Effector CD4-positive, alpha-beta T cell (primary cell): ENCODE data around the gene TNFRSF6B.
"Not testable (repeated sequence)": the region's sequence is repeated elsewhere in the genome, so short reads cannot be mapped to it uniquely, and the experiment has no call there.

Experiments
- DNase-seq: peaks from one replicate; pipeline ENCODE4 v3.0.0-alpha.2; 2020

TNFRSF6B gene

DNA sequence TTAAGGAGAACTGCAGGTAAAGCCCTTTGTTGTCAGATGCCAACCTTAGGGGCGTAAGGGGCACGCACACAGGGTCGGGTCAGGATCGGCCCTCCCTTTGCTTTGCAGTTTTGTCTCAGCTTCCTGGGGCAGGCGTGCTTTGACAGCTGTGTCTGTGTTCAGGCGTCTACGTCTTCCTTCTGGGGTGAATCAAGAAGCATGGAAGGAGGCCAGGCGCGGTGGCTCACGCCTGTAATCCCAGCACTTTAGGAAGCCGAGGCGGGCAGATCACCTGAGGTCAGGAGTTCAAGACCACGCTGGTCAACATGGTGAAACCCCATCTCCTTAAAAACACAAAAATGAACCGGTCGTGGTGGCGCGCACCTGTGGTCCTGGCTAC is 12.7 kb downstream of the TNFRSF6B start:
- no peak for DNase-seq

DNA sequence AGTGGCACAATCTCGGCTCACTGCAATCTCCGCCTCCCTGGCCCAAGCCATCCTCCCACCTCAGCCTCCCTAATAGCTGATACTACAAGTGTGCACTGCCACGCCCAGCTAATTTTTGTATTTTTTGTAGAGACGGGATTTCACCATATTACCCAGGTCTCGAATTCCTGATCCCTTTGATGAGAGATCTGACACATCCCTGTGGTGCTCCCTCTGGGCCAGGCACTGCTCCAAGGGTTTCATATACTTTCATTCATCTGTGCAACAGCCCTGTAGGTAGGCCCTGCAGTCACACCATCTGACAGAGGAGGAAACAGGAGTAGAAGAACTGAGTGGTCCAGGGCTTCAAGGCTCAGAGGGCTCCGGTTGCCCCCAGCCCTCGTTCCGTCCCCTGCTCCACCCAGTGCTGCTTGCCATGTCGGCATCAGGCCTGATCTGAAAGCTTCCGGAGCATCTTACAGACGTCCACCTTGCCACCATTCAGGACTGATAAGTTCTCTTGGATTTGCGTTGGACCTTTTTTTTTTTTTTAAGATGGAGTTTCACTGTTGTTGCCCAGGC is 14.7 kb downstream of the TNFRSF6B start:
- DNase-seq = no peak

- no peak for DNase-seq
Observed at GRCh38 chr20:63712191-63712590, 15.7 kb downstream of the TNFRSF6B start.

DNA sequence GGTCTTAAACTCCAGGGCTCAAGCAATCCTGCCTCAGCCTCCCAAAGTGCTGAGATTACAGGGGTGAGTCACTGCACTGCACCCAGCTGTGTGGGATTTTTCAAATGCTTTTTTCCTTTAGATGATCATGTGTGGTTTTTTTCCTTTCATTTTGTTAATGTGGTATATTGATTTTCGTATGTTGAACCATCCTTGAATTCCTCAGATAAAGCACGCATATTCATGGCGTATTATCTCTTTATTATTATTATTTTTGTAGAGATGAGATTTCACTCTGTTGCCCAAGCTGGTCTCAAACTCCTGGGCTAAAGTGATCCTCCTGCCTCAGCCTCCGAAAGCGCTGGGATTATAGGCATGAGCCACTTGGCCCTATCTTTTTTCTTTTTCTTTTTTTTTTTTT is 18.4 kb downstream of the TNFRSF6B start:
- DNase-seq = no peak

DNA sequence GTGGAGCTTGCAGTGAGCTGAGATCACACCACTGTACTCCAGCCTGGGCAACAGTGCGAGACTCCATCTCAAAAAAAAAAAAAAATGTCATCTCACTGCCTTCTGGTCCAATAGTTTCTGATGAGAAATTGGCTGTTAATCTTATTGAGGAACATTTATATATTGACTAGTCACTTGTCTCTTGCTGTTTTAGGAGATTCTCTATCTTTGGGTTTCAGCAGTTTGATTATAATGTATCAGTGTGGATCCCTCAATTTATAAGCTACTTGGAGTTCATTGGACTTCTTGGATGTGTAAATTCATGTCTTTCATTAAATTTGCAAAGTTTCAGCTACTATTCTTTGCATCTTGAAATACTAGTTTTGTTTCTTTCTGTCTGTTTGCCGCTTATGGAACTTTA is 22.5 kb downstream of the TNFRSF6B start:
- DNase-seq = no peak

DNA sequence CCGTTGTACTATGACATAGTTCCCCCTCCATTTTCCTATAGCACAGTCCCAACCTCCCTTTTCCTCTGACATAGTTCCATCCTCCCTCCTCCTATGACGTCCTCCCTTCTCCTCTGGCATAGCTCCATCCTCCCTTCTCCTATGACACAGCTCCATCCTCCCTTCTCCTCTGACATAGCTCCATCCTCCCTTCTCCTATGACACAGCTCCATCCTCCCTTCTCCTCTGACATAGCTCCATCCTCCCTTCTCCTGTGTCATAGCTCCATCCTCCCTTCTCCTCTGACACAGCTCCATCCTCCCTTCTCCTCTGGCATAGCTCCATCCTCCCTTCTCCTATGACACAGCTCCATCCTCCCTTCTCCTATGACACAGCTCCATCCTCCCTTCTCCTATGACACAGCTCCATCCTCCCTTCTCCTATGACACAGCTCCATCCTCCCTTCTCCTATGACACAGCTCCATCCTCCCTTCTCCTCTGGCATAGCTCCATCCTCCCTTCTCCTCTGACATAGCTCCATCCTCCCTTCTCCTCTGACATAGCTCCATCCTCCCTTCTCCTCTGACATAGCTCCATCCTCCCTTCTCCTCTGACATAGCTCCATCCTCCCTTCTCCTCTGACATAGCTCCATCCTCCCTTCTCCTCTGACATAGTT is 26.6 kb downstream of the TNFRSF6B start:
- DNase-seq = not testable (repeated sequence)

DNA sequence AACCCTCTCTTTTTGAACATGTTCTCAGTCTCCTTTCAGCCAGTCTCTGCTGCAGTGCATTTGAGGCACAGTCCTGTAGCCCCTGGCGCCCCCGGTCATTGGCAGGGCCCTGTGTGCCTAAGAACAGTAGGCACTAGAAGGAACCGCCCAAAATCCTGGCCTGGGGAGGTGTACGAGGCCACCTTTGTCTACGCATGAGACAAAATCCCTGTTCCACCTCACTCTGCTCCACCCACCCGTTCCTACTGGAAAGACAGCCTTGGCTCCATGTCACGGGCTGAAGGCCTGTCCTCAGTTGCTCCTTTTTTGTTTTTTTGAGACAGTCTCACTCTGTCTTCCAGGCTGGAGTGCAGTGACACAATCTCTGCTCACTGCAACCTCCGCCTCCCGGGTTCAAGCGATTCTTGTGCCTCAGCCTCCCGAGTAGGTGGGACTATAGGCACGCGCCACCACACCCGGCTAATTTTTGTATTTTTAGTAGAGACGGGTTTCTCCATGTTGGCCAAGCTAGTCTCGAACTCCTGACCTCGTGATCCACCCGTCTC is 33.8 kb downstream of the TNFRSF6B start:
- DNase-seq = not testable (repeated sequence)

- no peak for DNase-seq
Observed at GRCh38 chr20:63731410-63731809, 35.0 kb downstream of the TNFRSF6B start.

DNA sequence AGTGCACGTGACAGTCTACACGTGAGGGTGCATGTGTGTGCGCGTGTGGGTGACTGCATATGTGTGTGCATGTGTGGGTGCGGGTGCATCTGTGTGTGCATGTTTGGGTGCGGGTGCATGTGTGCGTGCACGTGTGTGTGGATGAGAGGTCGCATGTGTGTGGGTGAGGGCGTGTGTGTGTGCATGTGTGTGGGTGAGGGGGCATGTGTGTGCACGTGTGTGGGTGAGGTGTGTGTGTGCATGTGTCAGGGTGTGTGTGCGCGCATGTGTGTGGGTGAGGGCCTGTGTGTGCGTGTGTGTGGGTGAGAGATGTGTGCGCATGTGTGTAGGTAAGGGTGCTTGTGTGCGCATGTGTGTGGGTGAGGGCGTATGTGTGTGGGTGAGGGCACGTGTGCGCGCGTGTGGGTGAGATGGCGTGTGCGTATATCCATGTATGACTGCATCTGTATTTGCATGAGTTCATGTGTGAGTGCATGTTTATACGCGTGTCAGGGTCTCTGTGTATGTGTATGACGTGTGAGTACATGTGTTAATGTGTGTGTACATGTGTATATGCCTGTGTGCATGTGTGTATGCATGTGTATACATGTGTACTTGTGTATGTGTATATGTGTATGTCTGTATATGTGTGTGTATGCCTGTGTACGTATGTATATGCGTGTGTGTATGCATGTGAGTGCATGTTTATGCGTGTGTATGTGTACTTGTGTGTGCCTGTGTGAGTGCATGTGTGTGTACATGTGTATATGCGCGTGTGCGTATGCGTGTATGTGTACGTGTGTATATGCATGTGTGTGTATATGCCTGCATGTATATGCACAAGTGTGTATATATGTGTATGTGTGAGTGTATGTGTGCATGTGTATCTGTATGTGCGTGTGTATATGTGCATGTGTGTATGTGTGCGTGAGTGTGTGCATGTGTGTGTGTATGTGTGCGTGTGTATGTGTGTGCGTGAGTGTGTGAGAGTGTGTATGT is 36.0 kb downstream of the TNFRSF6B start:
- no peak for DNase-seq

- no peak for DNase-seq
Observed at GRCh38 chr20:63733117-63733516, 36.7 kb downstream of the TNFRSF6B start.

DNA sequence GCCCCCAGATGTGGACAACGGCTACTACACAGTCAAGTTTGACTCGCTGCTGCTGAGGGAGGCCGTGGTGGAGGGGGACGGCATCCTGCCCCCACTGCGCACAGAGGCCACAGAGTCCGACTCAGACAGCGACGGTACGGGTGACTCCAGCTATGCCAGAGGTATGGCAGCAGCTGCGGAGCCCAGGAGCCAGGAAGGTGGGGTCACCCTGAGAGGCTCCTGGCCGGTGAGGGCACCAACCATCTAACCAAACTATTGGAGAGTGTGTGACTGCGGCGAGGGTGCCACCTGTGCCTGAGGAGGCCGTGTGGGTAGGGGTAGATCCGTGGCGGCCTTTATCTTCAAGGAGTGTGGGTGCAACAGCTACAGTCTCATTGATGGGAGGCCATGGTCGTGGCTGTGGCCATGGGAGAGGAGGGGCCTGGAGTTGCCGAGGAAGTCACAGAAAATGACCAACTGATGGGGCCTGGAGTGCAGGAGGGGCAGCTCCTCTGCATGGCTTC is 37.2 kb downstream of the TNFRSF6B start:
- DNase-seq = no peak

DNA sequence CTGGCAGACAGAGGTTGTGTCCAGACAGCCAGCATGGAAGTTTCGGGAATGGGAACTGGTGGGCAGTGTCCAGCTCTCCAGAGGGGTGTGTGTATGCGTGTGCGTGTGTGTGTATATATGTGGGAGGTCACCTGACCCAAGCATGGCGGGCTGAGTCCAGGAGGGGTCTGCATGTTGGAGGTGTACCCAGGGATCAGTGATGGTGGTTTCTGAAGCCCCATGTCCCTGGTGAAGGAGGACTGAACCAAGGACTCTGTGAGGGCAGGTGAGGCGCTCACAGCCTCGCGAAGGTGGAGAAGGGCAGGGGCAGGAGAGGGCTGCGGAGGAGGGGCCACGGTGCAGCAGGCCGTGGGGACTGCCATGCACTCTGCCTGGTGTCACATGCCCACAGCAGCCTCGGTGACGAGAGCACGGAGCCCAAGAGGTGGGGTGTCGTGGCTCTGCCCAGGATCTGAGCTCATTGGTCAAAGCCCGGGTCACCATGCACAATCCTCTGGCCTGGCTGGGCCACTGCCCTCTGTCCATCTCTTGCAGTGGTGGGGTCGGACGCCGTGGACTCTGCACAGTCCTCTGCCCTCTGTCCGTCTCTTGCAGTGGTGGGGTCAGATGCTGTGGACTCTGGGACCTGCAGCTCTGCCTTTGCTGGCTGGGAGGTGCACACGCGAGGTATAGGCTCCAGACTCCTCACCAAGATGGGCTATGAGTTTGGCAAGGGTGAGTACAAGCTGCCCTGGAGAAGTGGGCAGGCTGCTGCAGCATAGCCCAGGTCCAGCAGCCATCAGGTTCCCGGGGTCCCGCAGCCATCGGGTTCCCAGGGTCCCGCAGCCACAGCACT is 37.9 kb downstream of the TNFRSF6B start:
- DNase-seq = no peak

DNA sequence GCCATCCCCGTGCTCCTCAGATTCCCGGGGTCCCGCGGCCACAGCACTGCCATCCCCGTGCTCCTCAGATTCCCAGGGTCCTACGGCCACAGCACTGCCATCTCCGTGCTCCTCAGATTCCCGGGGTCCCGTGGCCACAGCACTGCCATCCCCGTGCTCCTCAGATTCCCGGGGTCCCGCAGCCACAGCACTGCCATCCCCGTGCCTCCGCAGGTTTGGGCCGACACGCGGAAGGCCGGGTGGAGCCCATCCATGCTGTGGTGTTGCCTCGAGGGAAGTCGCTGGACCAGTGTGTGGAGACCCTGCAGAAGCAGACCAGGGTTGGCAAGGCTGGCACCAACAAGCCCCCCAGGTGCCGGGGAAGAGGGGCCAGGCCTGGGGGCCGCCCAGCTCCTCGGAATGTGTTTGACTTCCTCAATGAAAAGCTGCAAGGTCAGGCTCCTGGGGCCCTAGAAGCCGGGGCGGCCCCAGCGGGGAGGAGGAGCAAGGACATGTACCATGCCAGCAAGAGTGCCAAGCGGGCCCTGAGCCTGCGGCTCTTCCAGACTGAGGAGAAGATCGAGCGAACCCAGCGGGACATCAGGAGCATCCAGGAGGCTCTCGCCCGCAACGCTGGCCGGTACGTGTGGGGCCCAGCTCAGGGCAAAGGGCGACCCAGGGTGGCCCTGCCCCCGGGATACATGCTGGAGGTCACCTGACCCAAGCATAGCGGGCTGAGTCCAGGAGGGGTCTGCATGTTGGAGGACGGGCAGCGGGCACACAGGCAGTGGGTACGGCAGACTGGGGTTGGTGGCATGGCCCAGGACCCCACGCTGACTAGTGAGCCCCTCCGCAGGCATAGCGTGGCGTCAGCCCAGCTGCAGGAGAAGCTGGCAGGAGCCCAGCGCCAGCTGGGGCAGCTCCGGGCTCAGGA is 38.8 kb downstream of the TNFRSF6B start:
- no peak for DNase-seq

DNA sequence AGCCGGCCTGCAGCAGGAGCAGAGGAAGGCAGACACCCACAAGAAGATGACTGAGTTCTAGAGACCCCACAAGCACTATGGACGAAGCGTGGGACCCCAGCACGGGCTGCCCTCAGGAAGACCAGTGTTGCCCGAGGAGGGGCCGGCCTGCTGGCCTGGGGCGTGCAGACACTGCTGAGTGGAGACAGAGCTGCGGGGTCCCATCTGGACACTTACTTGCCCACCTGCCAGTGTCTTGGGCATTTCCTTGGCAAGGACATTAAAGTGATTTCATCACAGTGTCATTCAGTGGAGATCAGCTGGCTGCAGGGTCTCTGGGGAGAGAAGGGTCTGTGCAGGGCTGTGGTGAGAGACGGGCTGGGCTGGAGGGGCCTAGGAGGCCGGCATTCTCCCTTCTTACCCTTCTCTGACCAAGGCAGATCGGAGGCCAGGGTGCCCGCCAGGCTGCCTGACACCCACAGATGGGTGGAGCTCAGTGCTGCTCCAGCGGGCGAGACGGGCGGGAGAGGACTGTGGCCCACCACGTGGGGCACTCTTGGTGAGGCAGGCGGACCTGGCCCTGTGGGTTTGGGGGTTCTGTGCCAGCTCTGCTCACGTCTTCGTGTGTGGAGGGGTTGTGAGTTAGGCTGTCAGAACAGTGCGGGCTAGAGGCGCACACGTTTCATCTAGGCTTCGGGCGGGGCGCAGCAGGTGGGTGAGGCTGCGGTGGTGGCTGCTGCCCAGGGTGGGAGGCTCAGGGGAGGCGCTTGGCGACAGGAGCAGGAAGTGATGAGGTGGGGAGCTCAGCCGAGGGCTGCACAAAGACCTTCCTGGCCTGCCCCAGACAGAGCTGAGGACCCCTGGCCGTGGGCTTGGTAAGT is 39.6 kb downstream of the TNFRSF6B start, which contains the start of gene LIME1:
TSS of gene LIME1 (plus strand) at position 806 of the 860 bp plus-strand sequence. CDS start 886 bp downstream, outside the sequence.
- peak; percentile 74 for DNase-seq

DNA sequence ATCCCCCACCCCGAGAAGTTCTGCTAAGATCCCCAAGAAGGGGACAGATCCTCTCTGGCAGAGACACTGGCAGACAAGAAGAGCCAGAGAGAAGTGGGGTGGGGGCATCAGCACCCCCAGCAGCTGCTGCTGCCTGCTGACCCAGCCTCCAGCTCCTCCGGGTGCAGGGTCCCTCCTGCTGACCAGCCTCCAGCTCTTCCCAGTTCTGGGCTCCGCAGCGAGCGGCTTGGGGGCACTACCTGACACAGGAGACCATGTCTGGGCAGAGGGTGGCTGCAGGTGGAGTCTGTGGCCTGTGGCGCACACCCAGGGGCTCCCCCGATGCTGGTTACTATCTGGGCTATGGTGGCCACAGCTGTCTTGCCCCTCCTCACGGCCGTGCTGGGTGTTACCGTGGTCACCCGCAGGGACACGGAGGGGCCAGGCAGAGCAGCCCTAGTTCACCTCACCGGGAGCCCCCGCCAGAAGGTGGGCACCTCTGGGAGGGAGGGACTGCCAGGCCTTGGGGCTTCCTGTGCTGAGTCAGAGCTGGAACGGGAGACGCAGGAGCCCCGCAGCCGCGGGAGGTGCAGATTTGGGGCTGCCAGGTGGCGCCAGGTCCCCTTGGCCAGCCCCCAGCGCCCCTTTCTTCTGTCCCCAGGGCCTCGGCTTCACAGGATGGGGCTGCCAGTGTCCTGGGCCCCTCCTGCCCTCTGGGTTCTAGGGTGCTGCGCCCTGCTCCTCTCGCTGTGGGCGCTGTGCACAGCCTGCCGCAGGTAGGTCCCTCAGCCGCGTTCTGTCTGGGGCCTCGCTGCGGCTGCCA is 40.6 kb downstream of the TNFRSF6B start:
- peak; percentile 59 for DNase-seq

DNA sequence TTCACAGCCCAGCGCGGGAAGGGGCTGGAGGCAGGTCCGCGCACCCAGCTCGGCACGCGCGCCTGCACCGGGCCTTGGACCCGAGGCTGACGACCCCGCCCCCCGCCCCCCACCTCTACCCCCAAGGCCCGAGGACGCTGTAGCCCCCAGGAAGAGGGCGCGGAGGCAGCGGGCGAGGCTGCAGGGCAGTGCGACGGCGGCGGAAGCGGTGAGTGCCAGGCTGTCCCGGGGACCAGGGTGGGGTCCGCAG is 41.2 kb downstream of the TNFRSF6B start:
- no peak for DNase-seq

GRCh38 chr20:63737945-63738686 is 41.7 kb downstream of the TNFRSF6B start:
- peak; percentile 34 for DNase-seq

- peak; percentile 33 for DNase-seq
Observed at GRCh38 chr20:63738687-63739129, 42.3 kb downstream of the TNFRSF6B start.
